BE2C (cell line): ENCODE data around the gene PTPRD.

Source experiments
- DNase-seq: peaks from one replicate; pipeline ENCODE4 v3.0.0-alpha.2; 2020
- H3K27me3 ChIP-seq: fragments of 250-450 bp; sonication (Bioruptor Pico); 2 replicates; pipeline ENCODE4 v1.5.1; 2020; ENCODE audit warnings: mild to moderate bottlenecking
- H3K36me3 ChIP-seq: fragments of 250-450 bp; sonication (Bioruptor Pico); 2 replicates; pipeline ENCODE4 v1.5.1; 2020; ENCODE audit warnings: mild to moderate bottlenecking
- H3K4me1 ChIP-seq: fragments of 250-450 bp; sonication (Bioruptor Pico); 2 replicates; pipeline ENCODE4 v1.5.1; 2020
- H3K4me3 ChIP-seq: 2 replicates; pipeline ENCODE4 v1.5.1; 2011; ENCODE audit warnings: low read depth, low read length
- H3K9me3 ChIP-seq: fragments of 250-450 bp; sonication (Bioruptor Pico); 2 replicates; pipeline ENCODE4 v1.5.1; 2020
- CTCF ChIP-seq: IDR thresholded peaks from 2 replicates; pipeline ENCODE4 v1.5.1; 2012; ENCODE audit warnings: mild to moderate bottlenecking, low read depth, low read length

PTPRD gene

GRCh38 chr9:9536523-9536922 lies 1076.3 kb downstream of the PTPRD start:
- Histone ChIP-seq H3K27me3 (no peaks in the 10 kb centered on the region), H3K4me1 (no peaks in the 10 kb centered on the region), H3K4me3 (no peak overlapping the region), H3K9me3 (no peaks in the 10 kb centered on the region; the same call in 1 of the 2 replicates), H3K36me3 (no peaks in the 10 kb centered on the region)
- no peak for DNase-seq
- TF ChIP-seq CTCF: no peak

DNA sequence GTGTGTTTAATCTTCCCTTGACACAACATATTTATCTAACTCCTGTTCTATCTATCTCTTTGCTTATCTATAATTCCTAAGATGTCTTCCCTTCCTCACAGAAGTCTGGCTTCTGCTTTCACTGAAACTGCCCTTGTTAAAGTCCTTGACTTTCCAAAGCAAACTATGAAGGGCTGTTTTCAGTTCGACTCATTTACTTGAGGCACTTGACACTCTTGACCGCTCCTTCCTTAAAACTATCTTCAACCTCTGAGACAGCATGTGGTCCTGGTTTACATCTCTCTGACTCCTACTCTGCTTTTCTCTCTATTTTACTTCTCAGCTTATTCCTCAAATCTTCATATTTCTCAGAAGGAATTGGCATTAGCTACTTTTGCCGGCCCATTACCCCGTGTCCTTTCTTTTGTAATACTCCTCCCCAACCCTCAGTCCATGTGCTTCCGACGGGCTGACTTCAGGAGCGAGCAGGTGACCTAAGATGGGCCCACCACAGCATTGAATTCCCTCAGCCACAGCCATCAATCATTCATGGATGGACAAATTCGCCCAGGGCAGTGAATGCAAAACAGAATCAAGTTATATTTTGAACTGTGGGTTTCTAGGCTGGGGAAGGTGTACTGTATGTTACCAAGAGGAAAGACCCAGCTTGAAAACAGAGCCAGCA lies 1089.2 kb downstream of the PTPRD start:
- TF ChIP-seq CTCF: no peak
- no peak for DNase-seq

GRCh38 chr9:9522406-9522805 lies 1090.4 kb downstream of the PTPRD start:
- no peak for DNase-seq
- Histone ChIP-seq H3K4me1 (no peaks in the 10 kb centered on the region), H3K36me3 (no peaks in the 10 kb centered on the region), H3K9me3 (no peaks in the 10 kb centered on the region), H3K4me3 (no peak overlapping the region), H3K27me3 (no peaks in the 10 kb centered on the region)
- no peak for TF ChIP-seq CTCF

More for the DNA sequence above, 1089.2 kb downstream of the PTPRD start:
- no peaks in the 10 kb centered on the region for H3K4me1 ChIP-seq
- no peaks in the 10 kb centered on the region for H3K36me3 ChIP-seq
- no peaks in the 10 kb centered on the region for H3K27me3 ChIP-seq
- H3K9me3 ChIP-seq: no peaks in the 10 kb centered on the region
- H3K4me3 ChIP-seq: no peak overlapping the region

DNA sequence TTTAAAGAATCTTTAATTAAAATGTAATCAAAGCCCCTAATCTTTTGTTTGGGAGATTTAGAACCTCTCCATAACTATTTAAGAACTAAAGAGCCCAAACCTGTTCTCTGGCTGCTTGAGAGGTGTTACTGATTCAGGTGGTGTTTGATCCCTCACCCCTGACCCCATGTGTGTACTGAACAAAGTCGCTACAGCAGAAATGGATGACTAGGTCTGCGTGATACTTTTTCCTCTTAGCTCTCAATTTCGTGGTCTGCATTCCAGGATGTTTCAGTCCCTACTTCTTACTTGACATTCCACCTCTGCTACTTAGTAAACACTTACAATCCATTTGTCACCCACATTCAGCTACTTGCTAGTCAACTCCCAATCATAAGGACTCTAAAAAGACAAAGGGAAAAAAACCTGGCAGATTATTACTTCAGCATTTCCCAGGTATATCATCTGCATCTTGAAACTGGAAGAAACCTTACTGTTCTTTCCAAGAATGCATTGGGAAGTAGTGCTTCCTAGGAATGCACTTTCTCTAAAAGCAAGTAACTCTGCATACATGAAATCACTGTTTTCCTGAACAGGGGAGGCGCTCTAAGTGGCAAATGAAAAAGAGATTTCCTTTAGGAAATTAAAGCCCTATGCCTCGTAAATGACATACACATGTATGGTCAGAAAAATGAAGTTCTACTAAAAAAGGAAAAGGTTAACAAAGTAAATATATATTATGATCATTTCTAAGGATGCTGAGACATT lies 1091.6 kb downstream of the PTPRD start:
- H3K36me3 ChIP-seq: no peaks in the 10 kb centered on the region
- no peaks in the 10 kb centered on the region for H3K27me3 ChIP-seq
- no peaks in the 10 kb centered on the region for H3K9me3 ChIP-seq
- no peak for TF ChIP-seq CTCF
- H3K4me3 ChIP-seq: no peak overlapping the region
- DNase-seq: no peak
- no peaks in the 10 kb centered on the region for H3K4me1 ChIP-seq

GRCh38 chr9:9504869-9505268 lies 1107.9 kb downstream of the PTPRD start:
- Histone ChIP-seq H3K27me3 (no peaks in the 10 kb centered on the region), H3K9me3 (no peaks in the 10 kb centered on the region), H3K4me1 (no peaks in the 10 kb centered on the region), H3K36me3 (no peaks in the 10 kb centered on the region), H3K4me3 (no peak overlapping the region)
- TF ChIP-seq CTCF: no peak
- DNase-seq: no peak

- H3K4me3 ChIP-seq: no peak overlapping the region
- H3K27me3 ChIP-seq: no peaks in the 10 kb centered on the region
- no peak for DNase-seq
- H3K9me3 ChIP-seq: no peaks in the 10 kb centered on the region; the same call in 1 of the 2 replicates
- no peak for TF ChIP-seq CTCF
- H3K4me1 ChIP-seq: no peaks in the 10 kb centered on the region
- no peaks in the 10 kb centered on the region for H3K36me3 ChIP-seq
Measured at GRCh38 chr9:9499546-9499945, 1113.3 kb downstream of the PTPRD start.
